PC-9 (cell line): ENCODE results near the gene OR2T10.
"Not testable (repeated sequence)": the region's sequence is repeated elsewhere in the genome, so short reads cannot be mapped to it uniquely, and the experiment has no call there.

Experiments
- CTCF ChIP-seq: fragments of 200-600 bp; sonication (generic); conservative IDR thresholded peaks from 2 replicates; pipeline ENCODE4 v1.6.1; 2017; ENCODE audit warnings: mixed run types, antibody characterized with exemption, mild to moderate bottlenecking, moderate library complexity
- EZH2 ChIP-seq: fragments of 200-600 bp; sonication (generic); IDR thresholded peaks from 2 replicates; pipeline ENCODE4 v1.8.0; 2017; ENCODE audit warnings: antibody characterized with exemption, low read depth

DNA sequence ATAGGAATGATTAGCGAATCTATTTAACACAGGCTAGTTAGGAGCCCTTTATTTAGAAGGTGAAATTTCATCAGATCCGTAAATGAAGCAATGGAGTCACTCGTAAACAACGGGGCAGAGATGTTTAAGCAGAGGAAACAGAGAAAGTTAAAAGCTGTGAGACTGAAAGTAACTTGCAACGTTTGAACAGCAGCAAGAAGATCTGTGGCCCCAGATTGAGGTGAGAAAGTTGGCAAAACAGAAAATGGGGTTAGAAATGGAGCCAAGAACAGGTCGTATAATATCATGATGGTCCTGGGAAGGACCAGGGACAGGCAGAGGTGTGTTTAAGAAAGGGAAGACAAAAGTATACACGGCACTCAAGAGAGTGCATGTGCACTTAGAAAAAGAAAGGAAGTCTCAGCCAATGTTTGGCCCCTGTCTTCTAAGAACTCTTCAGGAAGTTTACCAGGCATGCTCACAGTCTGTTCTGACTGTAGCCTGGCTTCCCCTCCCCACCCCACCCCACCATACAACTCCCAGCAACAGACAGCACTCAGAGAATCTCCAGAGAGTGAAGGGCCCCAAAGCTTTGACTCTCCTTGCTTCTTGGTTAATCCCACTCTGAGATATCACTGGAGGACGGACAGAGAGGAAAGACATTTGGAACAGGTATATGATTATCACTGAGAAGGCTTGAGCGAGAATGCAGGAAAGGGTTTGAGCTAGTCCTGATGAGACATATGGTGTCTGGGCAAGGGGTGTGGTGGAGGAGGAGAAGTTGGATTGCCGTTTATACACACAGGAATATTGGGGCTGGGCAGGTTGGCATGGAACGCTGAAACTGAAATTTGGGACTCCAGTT, 31.7 kb downstream of the OR2T10 start:
- not testable (repeated sequence) for TF ChIP-seq CTCF, EZH2
